Upper lobe of right lung (tissue), 1 donor: ENCODE measurements around the gene PELI1. TPM values are rescaled to one million over a fixed set of nuclear protein-coding genes. Genes with fewer than 3 reads are reported as not detected.
A peak's percentile ranks its signal among the peaks of the same experiment; 100 is the strongest.
"Not testable (repeated sequence)": the region's sequence is repeated elsewhere in the genome, so short reads cannot be mapped to it uniquely, and the experiment has no call there.

Experiments
- ATAC-seq: fragments of 200-7000 bp; cut with Tn5 transposase; one replicate; pipeline ENCODE4 v1.9.1; 2020; ENCODE audit warnings: mild to moderate bottlenecking, moderate library complexity
- DNase-seq: peaks from one replicate; pipeline ENCODE4 v3.0.0-alpha.2; 2020
- H3K27ac ChIP-seq: fragments of 200-600 bp; one replicate; pipeline ENCODE4 v1.8.0; 2022
- H3K27me3 ChIP-seq: fragments of 200-600 bp; one replicate; pipeline ENCODE4 v1.8.0; 2022; ENCODE audit warnings: mild to moderate bottlenecking
- H3K36me3 ChIP-seq: fragments of 200-600 bp; one replicate; pipeline ENCODE4 v1.8.0; 2022
- H3K4me1 ChIP-seq: fragments of 200-600 bp; one replicate; pipeline ENCODE4 v1.8.0; 2022
- H3K4me3 ChIP-seq: fragments of 200-600 bp; one replicate; pipeline ENCODE4 v1.8.0; 2022; ENCODE audit warnings: mild to moderate bottlenecking
- H3K9me3 ChIP-seq: fragments of 200-600 bp; one replicate; pipeline ENCODE4 v1.8.0; 2022
- intact Hi-C: fragments of 100-400 bp; cut with DNase I; formaldehyde crosslinking; loops from one replicate; pipeline ENCODE4 v1.11.0; 2022
- total RNA-seq: library from RNA; stranded (reverse); fragmentation: NEBNext Ultra II Directional; extraction: Animal tissue kit (Norgen Biotek cat#: 25700); gene quantifications from one replicate; pipeline ENCODE4 v1.2.1, GENCODE V29; 2021
- TF ChIP-seq, protein P1 (sequence below): fragments of 200-600 bp; IDR thresholded peaks from one replicate; pipeline ENCODE4 v1.8.0; 2022; ENCODE audit warnings: antibody characterized with exemption
- donor health status: DM: no; HTN: yes; CAD: no; lungs with severe emphysema.

The PELI1 gene
- total RNA-seq, 1 donor from 2014 or later = 35.8 TPM

DNA sequence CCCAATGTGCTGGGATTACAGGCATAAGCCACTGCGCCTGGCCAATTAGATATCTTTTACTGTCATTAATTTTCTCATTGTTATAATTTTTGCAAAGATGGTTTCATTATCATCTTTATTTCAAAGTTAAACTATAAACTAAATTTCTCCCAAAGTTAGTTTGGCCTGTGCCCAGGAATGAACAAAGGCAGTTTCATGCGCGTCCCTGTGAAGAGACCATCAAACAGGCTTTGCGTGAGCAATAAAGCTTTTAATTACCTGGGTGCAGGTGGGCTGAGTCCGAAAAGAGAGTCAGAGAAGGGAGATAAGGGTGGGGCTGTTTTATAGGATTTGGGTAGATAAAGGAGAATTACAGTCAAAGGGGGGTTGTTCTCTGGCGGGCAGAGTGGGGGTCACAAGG is 69.6 kb downstream of the PELI1 start:
- H3K4me1 ChIP-seq, H3K27me3 ChIP-seq, H3K4me3 ChIP-seq, H3K27ac ChIP-seq, intact Hi-C loops, H3K9me3 ChIP-seq, H3K36me3 ChIP-seq, DNase-seq, ATAC-seq: not testable (repeated sequence)

- no peaks in the 10 kb centered on the region for H3K27me3 ChIP-seq
- H3K4me3 ChIP-seq = no peak overlapping the region
- TF ChIP-seq, protein P1, sequence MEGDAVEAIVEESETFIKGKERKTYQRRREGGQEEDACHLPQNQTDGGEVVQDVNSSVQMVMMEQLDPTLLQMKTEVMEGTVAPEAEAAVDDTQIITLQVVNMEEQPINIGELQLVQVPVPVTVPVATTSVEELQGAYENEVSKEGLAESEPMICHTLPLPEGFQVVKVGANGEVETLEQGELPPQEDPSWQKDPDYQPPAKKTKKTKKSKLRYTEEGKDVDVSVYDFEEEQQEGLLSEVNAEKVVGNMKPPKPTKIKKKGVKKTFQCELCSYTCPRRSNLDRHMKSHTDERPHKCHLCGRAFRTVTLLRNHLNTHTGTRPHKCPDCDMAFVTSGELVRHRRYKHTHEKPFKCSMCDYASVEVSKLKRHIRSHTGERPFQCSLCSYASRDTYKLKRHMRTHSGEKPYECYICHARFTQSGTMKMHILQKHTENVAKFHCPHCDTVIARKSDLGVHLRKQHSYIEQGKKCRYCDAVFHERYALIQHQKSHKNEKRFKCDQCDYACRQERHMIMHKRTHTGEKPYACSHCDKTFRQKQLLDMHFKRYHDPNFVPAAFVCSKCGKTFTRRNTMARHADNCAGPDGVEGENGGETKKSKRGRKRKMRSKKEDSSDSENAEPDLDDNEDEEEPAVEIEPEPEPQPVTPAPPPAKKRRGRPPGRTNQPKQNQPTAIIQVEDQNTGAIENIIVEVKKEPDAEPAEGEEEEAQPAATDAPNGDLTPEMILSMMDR = no peak
- ATAC-seq (no peak), DNase-seq (no peak)
- intact Hi-C loops = no loop called here
- H3K9me3 ChIP-seq = no peaks in the 10 kb centered on the region
- H3K27ac ChIP-seq = no peak overlapping the region
- H3K4me1 ChIP-seq = peaks cover 6% of the 10 kb centered on the region
- H3K36me3 ChIP-seq = no peaks in the 10 kb centered on the region
Observed at GRCh38 chr2:64067326-64067725, 76.9 kb downstream of the PELI1 start.

DNA sequence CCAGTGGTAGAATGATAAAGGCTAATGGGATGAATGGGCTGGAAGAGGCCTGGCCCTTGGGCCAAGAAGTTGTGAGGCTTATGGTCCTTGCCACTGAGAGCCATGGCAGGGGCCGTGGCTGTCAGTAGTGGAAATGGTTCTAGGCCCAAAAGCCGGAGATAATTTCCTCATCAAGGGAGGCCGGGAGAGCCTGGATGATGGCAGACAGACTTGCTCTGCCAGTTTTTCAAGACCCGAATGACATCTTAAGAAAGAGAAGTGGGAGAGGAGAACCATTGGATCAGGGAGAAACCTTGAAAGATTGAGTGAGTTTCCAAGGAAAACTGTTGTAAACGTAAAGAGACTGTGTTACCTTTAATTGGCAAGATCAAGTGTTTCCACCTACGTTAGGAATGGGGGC is 78.7 kb downstream of the PELI1 start:
- Histone ChIP-seq H3K4me3 (no peak overlapping the region), H3K27me3 (no peaks in the 10 kb centered on the region), H3K9me3 (no peaks in the 10 kb centered on the region), H3K27ac (no peak overlapping the region), H3K4me1 (peaks cover 6% of the 10 kb centered on the region), H3K36me3 (no peaks in the 10 kb centered on the region)
- no peak for DNase-seq
- intact Hi-C loops = no loop called here
- no peak for ATAC-seq
- TF ChIP-seq, protein P1 = no peak

DNA sequence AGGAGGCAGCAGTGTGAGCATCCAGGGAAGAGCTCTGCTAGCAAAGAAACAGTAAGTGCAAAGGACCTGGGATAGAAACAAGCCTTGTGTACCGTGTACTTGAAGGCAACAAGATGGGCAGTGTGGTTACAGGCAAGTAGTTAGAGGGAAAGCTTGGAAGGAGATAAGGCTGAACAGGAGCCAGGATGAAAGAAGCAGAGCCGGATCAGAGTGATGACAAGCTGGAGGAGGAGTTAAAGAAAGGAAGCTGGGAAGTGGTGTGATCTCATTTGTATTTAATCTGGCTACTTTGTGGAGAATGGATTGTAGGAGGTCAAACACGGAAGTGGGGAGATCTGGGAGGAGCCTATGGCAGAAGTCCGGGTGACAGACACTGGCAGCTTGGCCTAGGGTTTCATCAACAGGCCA is 80.3 kb downstream of the PELI1 start:
- H3K9me3 ChIP-seq = no peaks in the 10 kb centered on the region
- DNase-seq = no peak
- peaks cover 6% of the 10 kb centered on the region for H3K4me1 ChIP-seq
- TF ChIP-seq, protein P1 = no peak
- no peak overlapping the region for H3K4me3 ChIP-seq
- intact Hi-C loops = no loop called here
- no peaks in the 10 kb centered on the region for H3K36me3 ChIP-seq
- H3K27me3 ChIP-seq = no peaks in the 10 kb centered on the region
- ATAC-seq = peak; percentile 72
- H3K27ac ChIP-seq = peak overlapping the region; percentile 45

- Histone ChIP-seq H3K36me3 (no peaks in the 10 kb centered on the region), H3K4me3 (no peak overlapping the region), H3K27me3 (no peaks in the 10 kb centered on the region), H3K9me3 (no peaks in the 10 kb centered on the region), H3K27ac (peak overlapping the region; percentile 45), H3K4me1 (peaks cover 6% of the 10 kb centered on the region)
- intact Hi-C loops = no loop called here
- TF ChIP-seq, protein P1 = no peak
- DNase-seq (no peak), ATAC-seq (no peak)
Observed at GRCh38 chr2:64063454-64063853, 80.8 kb downstream of the PELI1 start.

- DNase-seq = no peak
- TF ChIP-seq, protein P1 = no peak
- ATAC-seq = peak; percentile 59
- Histone ChIP-seq H3K27me3 (no peaks in the 10 kb centered on the region), H3K4me3 (no peak overlapping the region), H3K9me3 (no peaks in the 10 kb centered on the region), H3K27ac (no peak overlapping the region), H3K36me3 (no peaks in the 10 kb centered on the region), H3K4me1 (peaks cover 6% of the 10 kb centered on the region)
- intact Hi-C loops = no loop called here
Observed at GRCh38 chr2:64062840-64063239, 81.4 kb downstream of the PELI1 start.
